Measurements from ENCODE around the gene NF1.
"Not testable (repeated sequence)": the region's sequence is repeated elsewhere in the genome, so short reads cannot be mapped to it uniquely, and the experiment has no call there.

The NF1 gene, protein sequence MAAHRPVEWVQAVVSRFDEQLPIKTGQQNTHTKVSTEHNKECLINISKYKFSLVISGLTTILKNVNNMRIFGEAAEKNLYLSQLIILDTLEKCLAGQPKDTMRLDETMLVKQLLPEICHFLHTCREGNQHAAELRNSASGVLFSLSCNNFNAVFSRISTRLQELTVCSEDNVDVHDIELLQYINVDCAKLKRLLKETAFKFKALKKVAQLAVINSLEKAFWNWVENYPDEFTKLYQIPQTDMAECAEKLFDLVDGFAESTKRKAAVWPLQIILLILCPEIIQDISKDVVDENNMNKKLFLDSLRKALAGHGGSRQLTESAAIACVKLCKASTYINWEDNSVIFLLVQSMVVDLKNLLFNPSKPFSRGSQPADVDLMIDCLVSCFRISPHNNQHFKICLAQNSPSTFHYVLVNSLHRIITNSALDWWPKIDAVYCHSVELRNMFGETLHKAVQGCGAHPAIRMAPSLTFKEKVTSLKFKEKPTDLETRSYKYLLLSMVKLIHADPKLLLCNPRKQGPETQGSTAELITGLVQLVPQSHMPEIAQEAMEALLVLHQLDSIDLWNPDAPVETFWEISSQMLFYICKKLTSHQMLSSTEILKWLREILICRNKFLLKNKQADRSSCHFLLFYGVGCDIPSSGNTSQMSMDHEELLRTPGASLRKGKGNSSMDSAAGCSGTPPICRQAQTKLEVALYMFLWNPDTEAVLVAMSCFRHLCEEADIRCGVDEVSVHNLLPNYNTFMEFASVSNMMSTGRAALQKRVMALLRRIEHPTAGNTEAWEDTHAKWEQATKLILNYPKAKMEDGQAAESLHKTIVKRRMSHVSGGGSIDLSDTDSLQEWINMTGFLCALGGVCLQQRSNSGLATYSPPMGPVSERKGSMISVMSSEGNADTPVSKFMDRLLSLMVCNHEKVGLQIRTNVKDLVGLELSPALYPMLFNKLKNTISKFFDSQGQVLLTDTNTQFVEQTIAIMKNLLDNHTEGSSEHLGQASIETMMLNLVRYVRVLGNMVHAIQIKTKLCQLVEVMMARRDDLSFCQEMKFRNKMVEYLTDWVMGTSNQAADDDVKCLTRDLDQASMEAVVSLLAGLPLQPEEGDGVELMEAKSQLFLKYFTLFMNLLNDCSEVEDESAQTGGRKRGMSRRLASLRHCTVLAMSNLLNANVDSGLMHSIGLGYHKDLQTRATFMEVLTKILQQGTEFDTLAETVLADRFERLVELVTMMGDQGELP (N-terminal part only)

DNA sequence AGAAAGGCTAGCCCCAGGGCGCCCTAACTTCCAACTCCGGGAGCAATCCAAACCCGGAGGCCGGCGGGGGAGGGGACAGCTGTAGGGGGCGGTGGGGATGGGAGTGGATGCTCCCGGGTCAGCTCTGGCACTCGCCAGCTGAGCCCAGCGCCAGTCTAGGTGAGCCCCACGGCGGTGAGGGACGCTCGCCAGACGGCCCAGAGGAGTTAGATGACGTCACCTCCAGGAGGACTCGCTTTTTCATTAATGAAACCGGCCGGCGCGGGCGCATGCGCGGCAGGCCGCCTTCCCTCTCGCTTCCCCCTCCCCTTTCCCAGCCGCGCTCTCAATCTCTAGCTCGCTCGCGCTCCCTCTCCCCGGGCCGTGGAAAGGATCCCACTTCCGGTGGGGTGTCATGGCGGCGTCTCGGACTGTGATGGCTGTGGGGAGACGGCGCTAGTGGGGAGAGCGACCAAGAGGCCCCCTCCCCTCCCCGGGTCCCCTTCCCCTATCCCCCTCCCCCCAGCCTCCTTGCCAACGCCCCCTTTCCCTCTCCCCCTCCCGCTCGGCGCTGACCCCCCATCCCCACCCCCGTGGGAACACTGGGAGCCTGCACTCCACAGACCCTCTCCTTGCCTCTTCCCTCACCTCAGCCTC is at the start of gene NF1:
NF1 (plus strand) TSS at position 378 of the 636 bp plus-strand sequence. CDS start 333 bp downstream, outside the sequence.
- DNase-seq: peak; percentile 95

DNA sequence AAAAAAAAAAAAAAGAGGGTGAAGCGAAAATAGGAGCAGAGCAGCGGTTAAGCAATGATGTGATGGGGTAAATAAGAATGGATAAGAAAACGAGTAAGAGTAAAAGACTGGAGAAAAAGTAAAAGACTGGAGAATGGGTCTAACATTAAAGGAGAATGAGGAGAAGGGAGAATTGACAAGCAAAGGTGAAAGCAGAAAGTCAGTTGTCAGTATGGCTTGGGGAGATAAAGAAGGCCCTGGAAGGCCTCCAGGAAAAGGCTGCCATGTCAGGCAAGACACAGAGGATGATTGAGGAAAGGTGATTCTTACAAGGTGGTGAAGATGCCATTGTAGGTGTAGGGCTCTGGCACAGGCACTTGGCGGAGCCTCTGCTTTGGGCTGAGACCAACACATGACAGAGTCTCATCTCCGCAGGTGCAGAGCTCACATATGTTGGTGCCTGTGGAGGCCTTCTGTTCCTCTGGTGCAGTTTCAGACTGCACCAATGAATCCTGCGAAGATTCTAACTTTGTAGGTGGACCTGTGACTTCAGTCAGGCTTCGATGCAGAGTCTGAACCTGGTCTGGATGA is 47.8 kb upstream of the NF1 start:
- not testable (repeated sequence) for DNase-seq

DNA sequence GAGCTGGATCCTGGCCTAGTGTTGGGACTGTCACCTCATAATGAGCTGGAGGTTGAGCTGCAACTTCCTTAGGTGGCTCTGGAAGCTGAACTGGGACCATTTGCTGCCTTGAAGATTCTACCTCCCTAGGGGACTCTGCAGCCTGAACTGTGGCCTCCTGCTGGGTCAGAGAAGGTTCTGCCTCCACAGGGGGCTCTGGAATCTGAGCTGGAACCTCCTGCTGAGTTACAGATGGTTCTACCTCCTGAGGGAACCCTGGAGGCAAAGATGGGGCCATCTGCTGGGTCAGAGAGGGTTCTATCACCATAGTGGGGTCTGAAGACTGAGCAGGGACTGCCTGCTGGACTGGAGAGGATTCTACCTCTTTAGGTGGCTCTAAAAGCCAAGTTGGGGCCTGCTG is 46.6 kb upstream of the NF1 start:
- no peak for DNase-seq

DNA sequence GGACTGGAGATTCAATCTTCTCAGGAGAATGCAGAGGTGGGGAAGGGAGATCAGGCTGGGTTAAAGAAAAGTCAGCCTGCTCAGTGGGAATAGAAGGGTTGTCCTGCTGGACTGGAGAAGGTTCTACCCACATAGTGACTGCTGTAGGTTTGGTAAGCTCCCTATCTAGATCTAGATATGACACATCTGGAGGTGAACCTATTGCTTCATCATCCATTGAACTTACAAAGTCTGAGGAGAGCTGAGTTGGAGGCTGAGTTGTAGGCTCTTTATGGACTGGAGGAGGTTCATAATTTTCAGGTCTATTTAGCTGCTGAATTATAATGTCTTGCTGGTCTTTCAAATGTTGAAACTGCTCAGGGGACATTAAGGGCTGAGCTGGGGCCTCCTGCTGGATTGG is 46.0 kb upstream of the NF1 start:
- no peak for DNase-seq

DNA sequence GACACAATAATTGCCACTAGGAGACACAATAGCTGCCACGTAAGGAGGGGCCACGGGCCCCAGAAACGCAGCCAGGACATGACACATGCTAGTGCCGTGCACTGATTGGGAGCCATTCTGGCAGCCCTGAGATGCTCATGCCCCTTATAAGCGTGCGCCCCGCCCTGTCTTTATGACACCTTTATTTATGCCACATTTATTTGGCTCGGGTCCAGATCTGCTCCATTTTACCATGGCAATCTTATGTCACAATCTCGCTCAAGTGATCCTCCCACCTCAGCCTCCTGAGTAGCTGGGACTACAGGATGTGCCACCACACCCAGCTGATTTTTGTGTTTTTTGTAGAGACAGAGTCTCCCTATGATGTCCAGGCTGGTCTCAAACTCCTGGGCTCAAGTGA is 43.8 kb upstream of the NF1 start:
- DNase-seq: no peak

DNA sequence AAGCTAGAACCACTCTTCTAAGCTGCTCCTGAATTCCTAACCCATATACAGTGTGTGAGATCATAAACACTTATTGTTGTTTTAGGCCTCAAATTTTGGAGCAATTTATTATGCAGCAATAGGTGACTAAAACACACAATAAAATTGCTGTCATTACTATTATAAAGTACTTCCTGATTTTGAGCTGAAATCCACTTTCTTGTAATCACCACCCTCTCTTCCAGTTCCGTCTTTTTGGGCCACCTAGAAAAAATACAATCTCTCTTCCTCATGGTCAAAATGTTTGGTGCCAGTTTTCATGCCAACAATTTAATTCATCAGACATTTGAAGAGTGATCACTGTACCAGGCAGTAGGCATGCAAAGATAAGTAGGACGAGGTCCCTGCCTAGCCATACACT is 43.3 kb upstream of the NF1 start:
- DNase-seq: no peak

DNA sequence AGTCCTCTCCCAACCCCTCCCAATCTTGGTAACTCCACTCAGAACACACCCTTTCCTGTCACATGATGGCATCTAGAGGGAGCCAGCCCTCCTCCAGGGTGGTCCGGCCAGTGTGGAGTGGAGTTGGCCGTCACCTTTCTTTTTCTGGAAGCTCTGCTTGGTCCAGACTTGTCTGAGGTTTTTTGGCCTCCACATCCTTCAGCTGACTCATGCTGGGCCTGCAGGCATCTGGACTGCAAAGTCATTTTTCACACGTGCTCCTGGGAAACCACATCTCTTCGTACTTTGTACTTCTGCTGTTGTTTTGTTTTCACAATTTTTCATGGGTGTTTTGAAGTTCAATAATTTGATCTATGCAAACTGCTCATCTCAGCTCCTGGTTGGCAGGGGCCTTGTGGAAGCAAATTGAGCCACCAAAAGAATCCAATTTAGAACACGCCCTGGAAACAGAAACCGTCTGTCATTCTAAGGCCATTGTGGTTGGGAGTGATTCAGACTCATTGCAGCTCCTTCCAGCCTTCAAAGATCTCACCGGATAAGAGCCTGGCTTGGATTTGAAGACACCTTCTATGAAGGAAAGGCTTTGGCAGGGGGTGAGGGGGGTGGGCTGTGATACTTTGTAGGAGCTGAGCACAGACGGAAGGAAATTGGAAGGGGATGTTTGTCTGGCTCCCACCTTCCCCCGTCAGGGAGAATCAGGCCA is 42.4 kb upstream of the NF1 start:
- DNase-seq: no peak

DNA sequence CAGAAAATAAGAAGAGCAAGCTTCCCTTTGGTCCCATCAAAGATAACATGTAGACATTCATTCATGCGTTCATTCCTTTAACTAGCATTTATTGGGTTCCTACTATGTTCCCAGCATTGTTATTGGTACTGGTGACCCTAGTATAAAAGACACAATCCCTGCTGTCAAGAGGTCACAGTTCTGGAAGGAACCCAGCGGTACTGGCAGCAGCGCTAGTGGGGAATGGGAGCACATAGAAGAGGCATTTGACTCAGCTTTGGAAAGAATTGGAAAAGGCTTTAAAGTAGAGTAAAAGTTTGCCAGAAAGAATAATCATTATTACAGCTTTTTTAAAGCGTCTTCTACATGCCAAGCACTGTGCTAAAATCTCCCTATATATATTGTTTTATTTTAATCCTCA is 41.7 kb upstream of the NF1 start:
- DNase-seq: no peak

DNA sequence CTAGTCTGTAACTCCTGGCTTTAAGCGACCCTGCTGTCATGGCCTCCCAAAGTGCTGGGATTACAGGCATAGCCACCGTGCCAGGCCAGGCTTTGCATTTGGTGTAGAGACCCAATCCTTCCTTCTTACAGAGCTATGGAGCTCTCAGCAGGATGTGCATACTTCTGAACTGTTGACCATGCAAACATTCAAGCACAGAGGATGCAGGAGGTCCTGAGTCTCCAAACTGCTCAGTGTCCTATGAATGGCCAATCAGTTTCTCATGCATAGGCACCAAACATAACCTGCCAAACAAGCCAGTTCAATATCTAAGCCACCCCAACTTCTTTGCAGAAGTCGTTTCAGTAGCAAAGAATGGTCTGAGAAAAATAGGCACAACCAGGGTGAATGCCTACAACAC is 40.0 kb upstream of the NF1 start:
- no peak for DNase-seq

DNA sequence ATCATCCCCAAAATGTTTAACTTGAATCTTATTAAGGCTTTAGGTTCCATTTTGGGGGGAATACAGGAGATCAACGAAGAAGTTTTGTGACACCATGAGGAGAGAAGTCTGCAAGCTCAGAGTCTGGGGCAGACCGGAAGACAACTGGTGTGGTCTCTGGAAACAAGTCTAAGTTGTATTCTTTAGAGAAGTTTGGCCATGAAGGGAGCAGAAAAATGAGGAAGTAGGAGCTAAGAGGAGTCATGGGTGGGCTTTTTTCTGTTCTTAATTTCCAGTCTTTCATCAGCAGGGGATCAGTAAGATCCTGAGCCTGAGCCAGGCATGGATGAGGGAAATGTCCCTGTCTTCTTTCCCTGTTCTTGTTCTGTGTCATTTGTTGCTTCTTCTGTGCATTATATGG is 35.8 kb upstream of the NF1 start:
- DNase-seq: no peak

DNA sequence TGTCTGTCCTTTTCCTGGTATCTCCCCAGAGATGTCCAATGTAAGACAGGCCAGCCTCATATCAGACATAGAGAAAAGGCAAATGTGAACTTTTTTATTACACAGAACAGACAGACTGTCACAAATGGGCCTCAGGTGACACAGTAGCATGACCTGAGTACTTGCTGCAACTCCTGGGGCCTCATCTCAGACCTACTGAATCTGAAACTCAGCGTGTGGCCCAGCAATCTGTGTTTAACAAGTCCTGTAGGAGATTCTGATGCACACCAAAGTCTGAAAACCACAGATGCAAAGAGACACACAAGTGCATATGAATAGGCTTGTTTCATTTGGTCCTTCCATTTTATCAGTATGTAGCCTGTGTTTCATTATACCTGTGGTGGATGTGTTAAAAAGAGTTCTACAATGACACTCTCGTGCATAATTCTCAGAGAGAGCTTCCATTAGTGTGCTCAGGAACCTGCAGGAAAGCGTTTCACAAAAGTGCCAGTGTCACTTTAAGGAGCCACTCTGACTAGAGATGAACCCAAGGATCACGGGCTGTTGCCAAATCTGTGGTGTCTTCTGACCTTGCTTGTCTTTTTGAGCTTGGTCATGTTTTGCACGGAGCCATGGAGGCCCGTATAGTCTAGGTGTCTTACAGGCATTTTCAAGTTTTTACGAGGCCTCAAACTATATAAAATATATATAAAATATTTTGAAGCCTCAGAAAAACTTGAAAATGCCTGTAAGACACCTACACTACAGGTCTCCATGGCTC is 33.8 kb upstream of the NF1 start:
- DNase-seq: no peak

DNA sequence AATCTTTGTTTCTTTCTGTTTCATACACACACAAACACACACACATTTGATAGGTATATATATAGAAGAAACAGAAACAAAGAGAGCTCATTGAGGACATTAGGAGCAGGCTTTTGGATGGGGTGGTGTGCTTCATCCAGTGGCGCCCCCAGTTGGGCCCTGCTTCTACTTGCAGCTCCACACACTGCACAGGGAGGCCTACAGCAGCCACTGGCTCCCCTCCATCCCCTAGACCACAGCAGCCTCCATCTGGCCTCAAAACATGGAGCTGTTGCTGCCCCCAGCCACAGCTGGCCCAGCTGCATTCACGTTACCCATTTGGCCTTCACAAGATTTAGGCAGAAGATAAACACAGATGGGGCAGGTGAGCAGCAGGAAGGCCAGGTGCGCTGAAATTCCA is 33.1 kb upstream of the NF1 start:
- DNase-seq: peak; percentile 6

DNA sequence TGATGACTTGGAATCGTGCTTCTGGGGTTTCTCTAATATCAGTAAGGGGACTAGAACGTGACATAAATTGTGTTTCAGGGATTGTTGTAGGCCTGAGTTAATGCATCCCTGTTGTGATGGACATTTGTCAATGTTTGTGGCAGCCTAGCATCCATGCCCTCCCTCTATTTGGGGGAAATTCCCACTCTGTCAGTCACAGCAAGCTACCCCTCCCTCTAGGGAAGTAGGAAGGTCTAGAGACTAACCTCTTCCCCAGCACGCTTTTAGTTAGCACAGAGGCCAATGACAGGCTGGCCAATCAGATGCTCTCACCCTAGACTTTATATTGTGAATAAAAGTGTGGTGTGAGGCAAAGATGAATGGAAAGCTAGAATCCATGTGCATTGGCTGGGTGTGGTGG is 32.4 kb upstream of the NF1 start:
- no peak for DNase-seq

DNA sequence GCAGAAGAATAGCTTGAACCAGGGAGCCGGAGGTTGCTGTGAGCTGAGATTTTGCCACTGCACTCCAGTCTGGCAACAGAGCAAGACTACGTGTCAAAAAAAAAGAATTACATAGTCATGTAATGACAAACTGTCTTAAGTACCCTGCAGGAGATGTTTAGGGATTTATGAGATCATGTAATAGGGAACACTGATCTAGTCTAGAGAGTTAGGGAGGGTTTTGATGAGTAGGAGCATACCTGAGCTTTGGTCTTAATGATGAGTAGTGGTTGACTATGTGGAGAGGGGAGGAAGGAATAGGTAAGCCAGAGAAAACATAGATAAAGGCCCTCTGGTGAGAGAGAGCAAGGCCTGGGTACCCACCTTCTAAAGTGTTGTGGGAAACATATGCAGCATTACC is 30.1 kb upstream of the NF1 start:
- no peak for DNase-seq

DNA sequence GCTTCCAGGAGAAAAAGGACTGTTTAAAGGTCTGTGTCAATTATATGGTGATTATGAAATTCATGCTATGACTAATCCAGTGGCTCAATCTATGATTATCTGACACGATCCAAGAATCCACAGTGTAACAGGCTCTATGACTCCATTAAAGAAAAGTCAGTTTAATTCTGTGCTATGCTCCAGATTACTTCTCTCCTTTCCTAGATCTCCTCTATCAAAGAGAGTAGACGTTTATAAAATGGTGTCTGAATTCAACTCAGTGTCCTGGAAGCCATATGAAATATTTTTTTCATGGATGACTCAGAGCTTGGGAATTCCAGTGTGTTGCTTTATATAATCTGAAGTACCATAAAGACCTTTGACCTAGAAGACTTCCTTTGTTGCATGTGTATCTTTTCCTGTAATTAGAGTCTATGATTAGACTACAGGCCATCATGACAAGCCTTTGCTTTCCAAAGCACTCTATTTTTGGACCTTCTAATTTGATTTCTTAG is 27.0 kb upstream of the NF1 start:
- DNase-seq: no peak

DNA sequence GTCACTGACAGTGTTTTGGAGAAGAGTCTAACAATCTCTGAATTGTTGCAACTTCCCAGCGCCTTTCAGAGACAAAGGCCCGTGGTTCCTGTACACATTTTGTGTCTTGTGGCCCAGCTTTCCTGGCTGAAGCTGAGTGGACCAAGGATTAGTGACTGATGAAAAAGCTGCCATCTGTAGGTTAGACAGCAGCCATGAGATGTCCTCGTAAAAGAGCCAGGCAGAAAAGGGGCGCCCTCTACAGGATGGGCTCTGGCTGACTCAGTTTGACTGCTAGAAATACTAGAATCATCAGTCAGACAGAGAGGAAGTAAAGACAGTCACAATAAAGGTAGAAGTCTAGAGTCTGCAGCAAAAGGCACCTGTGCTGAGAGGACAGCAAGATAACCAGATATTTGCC is 26.5 kb upstream of the NF1 start:
- DNase-seq: peak; percentile 50

DNA sequence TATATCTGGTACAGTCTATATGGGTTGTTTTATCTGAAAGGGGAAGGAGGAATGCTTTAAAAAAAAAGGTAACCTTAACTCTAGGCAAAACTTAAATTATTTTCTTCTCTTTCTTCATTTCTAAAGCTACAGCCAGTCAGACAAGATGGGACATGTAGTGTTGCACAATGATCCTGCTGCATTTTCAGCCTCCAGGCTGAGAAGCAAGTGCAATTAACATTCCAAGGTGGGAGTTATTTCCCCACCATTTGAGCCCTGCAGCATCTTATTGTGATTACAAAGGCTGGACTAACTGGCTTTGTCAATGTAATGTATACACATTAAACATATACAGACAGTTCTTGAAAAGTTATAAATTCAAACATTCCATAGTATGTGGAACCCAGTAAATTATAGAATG is 22.6 kb upstream of the NF1 start:
- no peak for DNase-seq

DNA sequence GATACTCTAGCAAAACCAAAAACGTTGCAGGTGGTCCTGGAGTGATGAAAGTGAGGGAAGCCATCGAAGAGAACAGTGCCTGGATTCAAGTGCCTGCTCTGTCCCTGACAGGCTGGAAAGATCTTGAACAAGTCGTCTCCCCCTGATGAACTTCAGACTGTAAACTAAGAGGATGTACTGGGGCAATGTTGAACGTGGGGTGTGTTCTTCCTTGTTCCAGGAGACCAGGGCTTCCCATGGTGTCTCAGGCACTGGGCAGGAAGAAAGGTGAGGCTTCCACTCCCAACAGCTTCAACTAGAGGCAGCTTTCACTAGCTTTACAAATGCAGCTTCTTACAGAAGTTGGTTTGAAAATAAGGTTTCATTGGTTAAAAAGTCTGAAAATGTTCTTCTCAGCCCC is 21.4 kb upstream of the NF1 start:
- no peak for DNase-seq

DNA sequence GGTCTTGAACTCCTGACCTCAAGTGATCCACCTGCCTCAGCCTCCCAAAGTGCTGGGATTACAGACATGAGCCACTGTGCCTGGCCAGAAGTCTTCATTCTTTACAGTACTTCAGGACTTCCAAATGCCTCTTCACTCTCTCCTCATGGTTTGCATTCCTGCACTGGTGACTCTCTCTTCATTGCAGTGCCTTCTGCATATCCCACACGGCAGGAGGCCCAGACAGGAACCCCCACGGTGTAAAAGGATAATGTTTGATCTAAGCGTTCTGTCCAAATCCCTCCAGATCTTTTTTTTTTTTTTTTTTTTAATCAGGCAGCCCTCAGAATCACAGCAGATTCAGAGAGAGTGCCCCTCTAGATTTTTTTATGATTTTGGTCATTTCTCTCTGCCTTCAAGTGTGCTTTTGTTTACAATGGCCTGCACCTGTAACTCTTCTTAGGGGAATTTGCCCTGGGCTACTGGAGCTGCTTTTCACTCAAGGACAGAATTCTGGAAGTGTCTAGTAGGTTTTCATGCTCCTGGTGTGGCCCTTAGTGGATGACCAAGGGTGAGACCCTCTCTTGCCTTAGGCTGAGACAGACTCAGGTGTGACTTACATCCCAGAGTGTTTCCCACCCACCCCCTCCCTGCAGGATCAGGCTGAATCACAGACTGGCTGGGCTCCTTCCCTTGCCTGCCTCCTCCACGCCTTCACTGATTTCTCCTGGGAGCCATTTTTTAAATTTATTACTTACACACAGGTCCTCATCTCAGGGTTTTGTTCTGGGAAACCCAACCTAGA is 19.8 kb upstream of the NF1 start:
- no peak for DNase-seq

DNA sequence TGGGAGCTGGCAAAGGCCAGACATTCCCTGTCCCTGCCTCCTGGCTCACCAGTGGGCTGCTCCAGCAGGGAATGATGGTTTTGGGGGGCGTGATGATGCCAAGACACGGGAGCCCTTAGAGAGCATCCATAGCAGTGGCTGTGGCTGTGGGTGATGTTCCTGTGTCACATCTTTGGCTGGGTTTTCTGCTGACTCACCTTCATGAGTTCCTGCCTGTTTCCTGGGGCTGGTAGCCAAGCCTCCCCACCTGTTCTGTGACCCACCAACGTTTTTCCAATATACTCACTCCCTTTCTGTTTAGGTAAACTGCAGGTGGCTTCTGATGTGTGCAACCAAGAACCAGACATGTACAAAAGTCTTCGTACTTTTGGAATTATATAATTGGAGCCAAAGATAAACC is 16.5 kb upstream of the NF1 start:
- DNase-seq: no peak

Data from NCI-H1694 treated with DMSO at 0.1 percent for 48 hours (cell line).